Esophagus muscularis mucosa (tissue), 4 donors: Measurements from ENCODE around the gene MELK.

Experiments used
- EP300 ChIP-seq: sonication (generic); formaldehyde crosslinking; IDR thresholded peaks from one replicate; pipeline ENCODE4 v1.6.1; 2017; ENCODE audit warnings: antibody characterized with exemption
- POLR2A ChIP-seq: fragments of 450-650 bp; IDR thresholded peaks from one replicate; pipeline ENCODE4 v1.6.1; 2017; ENCODE audit warnings: antibody characterized with exemption, moderate library complexity, mild to moderate bottlenecking, low read depth
- POLR2AphosphoS5 ChIP-seq, 2 donors: sonication (generic); formaldehyde crosslinking; IDR thresholded peaks; one replicate each; pipeline ENCODE4 v1.6.1; 2017; ENCODE audit warnings: antibody characterized with exemption in 2 of 2
- TF ChIP-seq, protein P1 (sequence below), 3 experiments: fragments of 200-600 bp in 2 of 3; fragments of 450-650 bp in 1 of 3; sonication (generic) in 2 of 3; IDR thresholded peaks; one replicate each; pipeline ENCODE4 v1.5.1; 2017 to 2019; ENCODE audit warnings: antibody characterized with exemption in 3 of 3, mild to moderate bottlenecking in 2 of 3, moderate library complexity in 1 of 3

DNA sequence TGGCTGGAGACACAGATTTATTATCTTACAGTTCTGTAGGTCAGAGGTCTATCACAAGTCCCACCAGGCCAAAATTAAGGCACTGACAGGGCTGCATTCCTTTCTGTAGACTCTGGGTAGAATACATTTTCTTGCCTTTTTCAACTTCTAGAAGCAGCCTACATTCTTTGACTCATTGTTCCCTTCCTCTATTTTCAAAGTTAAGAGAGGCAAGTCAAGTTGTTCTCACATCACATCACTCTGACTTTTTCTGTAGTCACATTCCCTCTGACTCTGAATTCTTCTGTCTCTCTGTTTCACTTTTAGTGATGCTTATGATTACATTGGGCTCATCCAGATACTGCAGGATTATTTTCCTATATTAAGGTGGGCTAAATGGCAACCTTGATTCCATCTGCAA lies 119.0 kb downstream of the MELK start:
- TF ChIP-seq POLR2A (no peak), POLR2AphosphoS5 (IDR thresholded peaks at IDR 0.05) (no peak), EP300 (no peak)
- TF ChIP-seq, protein P1, sequence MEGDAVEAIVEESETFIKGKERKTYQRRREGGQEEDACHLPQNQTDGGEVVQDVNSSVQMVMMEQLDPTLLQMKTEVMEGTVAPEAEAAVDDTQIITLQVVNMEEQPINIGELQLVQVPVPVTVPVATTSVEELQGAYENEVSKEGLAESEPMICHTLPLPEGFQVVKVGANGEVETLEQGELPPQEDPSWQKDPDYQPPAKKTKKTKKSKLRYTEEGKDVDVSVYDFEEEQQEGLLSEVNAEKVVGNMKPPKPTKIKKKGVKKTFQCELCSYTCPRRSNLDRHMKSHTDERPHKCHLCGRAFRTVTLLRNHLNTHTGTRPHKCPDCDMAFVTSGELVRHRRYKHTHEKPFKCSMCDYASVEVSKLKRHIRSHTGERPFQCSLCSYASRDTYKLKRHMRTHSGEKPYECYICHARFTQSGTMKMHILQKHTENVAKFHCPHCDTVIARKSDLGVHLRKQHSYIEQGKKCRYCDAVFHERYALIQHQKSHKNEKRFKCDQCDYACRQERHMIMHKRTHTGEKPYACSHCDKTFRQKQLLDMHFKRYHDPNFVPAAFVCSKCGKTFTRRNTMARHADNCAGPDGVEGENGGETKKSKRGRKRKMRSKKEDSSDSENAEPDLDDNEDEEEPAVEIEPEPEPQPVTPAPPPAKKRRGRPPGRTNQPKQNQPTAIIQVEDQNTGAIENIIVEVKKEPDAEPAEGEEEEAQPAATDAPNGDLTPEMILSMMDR (IDR thresholded peaks at IDR 0.05), result no peak
